ENCODE results near the gene GMDS.

Gene GMDS

GRCh38 chr6:1796706-1797529 is 448.5 kb downstream of the GMDS start:
- no peaks in the 10 kb centered on the region for H3K36me3 ChIP-seq (ENCODE audit: insufficient read depth, low read length)
- H3K4me1 ChIP-seq (ENCODE audit: insufficient read depth, low read length) = no peaks in the 10 kb centered on the region
- no peaks in the 10 kb centered on the region for H3K9me3 ChIP-seq (ENCODE audit: low read length)
- H3K27me3 ChIP-seq (ENCODE audit: control insufficient read depth in 1 of 2, insufficient read depth in 2 of 2, low read length in 2 of 2) = no peaks in the 10 kb centered on the region
- no peak overlapping the region for H3K27ac ChIP-seq (ENCODE audit: low read depth, low read length)
- no peak overlapping the region for H3K4me3 ChIP-seq (ENCODE audit: low read depth in 1 of 2, low read length in 2 of 2)
- no peak overlapping the region for H3K9ac ChIP-seq (ENCODE audit: low read length)

DNA sequence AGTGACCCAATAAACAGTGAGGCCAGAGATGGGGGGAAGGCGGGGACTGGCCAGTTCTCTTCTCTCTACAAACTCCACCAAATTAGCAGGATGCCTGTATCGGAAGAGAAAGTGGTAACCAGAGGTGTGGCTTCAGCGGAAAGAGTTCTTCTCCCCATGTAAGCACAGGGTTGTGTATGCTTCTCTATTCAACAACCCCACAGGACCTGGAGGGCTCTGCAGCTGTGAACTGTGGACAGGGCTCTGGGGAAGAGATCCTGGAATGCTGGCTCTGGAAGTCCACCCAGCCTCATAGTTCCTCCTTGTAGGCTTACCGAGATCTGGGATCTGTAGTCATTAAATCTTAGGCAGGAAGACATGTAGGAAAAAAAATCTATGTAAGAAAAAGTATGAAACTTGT is 449.5 kb downstream of the GMDS start:
- Histone ChIP-seq H3K9ac (ENCODE audit: low read length) (no peak overlapping the region), H3K9me3 (ENCODE audit: low read length) (no peaks in the 10 kb centered on the region), H3K36me3 (ENCODE audit: insufficient read depth, low read length) (no peaks in the 10 kb centered on the region), H3K27me3 (ENCODE audit: control insufficient read depth in 1 of 2, insufficient read depth in 2 of 2, low read length in 2 of 2) (no peaks in the 10 kb centered on the region), H3K4me3 (ENCODE audit: low read depth in 1 of 2, low read length in 2 of 2) (no peak overlapping the region), H3K4me1 (ENCODE audit: insufficient read depth, low read length) (no peaks in the 10 kb centered on the region), H3K27ac (ENCODE audit: low read depth, low read length) (no peak overlapping the region)

DNA sequence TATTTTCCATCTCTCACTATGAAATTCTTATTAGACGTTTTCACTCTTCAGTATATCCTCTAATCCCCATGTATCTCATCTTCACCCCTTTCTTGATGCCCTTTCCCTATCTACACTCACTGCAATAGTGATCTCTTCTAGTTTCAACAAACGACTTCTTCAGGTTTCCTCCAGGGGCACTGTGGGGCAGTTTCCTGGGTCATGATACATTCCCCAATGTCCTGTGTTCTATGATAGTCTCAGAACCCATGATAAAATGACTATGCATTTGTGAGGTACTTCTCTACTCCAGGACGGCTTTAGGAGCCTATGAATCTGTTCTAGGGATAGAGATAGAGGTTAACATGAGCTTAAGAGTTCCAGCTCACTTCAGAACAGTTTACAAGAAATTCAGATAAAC is 452.4 kb downstream of the GMDS start:
- Histone ChIP-seq H3K4me1 (ENCODE audit: insufficient read depth, low read length) (no peaks in the 10 kb centered on the region), H3K36me3 (ENCODE audit: insufficient read depth, low read length) (no peaks in the 10 kb centered on the region), H3K9me3 (ENCODE audit: low read length) (no peaks in the 10 kb centered on the region), H3K9ac (ENCODE audit: low read length) (no peak overlapping the region), H3K27me3 (ENCODE audit: control insufficient read depth in 1 of 2, insufficient read depth in 2 of 2, low read length in 2 of 2) (no peaks in the 10 kb centered on the region), H3K4me3 (ENCODE audit: low read depth in 1 of 2, low read length in 2 of 2) (no peak overlapping the region), H3K27ac (ENCODE audit: low read depth, low read length) (no peak overlapping the region)

GRCh38 chr6:1790684-1791083 is 454.7 kb downstream of the GMDS start:
- Histone ChIP-seq H3K4me1 (ENCODE audit: insufficient read depth, low read length) (no peaks in the 10 kb centered on the region), H3K27me3 (ENCODE audit: control insufficient read depth in 1 of 2, insufficient read depth in 2 of 2, low read length in 2 of 2) (no peaks in the 10 kb centered on the region)

GRCh38 chr6:1789092-1789491 is 456.3 kb downstream of the GMDS start:
- H3K4me3 ChIP-seq (ENCODE audit: low read depth in 1 of 2, low read length in 2 of 2) = no peak overlapping the region
- no peaks in the 10 kb centered on the region for H3K36me3 ChIP-seq (ENCODE audit: insufficient read depth, low read length)
- H3K27ac ChIP-seq (ENCODE audit: low read depth, low read length) = no peak overlapping the region
- H3K27me3 ChIP-seq (ENCODE audit: control insufficient read depth in 1 of 2, insufficient read depth in 2 of 2, low read length in 2 of 2) = no peaks in the 10 kb centered on the region
- no peaks in the 10 kb centered on the region for H3K9me3 ChIP-seq (ENCODE audit: low read length)
- H3K9ac ChIP-seq (ENCODE audit: low read length) = no peak overlapping the region
- no peaks in the 10 kb centered on the region for H3K4me1 ChIP-seq (ENCODE audit: insufficient read depth, low read length)

More at GRCh38 chr6:1790684-1791083, 454.7 kb downstream of the GMDS start:
- Histone ChIP-seq H3K9me3 (ENCODE audit: low read length) (no peaks in the 10 kb centered on the region), H3K9ac (ENCODE audit: low read length) (no peak overlapping the region), H3K36me3 (ENCODE audit: insufficient read depth, low read length) (no peaks in the 10 kb centered on the region), H3K4me3 (ENCODE audit: low read depth in 1 of 2, low read length in 2 of 2) (no peak overlapping the region), H3K27ac (ENCODE audit: low read depth, low read length) (no peak overlapping the region)

GRCh38 chr6:1787894-1788293 is 457.5 kb downstream of the GMDS start:
- Histone ChIP-seq H3K9me3 (ENCODE audit: low read length) (no peaks in the 10 kb centered on the region), H3K4me3 (ENCODE audit: low read depth in 1 of 2, low read length in 2 of 2) (no peak overlapping the region), H3K9ac (ENCODE audit: low read length) (no peak overlapping the region), H3K27me3 (ENCODE audit: control insufficient read depth in 1 of 2, insufficient read depth in 2 of 2, low read length in 2 of 2) (no peaks in the 10 kb centered on the region), H3K27ac (ENCODE audit: low read depth, low read length) (no peak overlapping the region), H3K36me3 (ENCODE audit: insufficient read depth, low read length) (no peaks in the 10 kb centered on the region), H3K4me1 (ENCODE audit: insufficient read depth, low read length) (no peaks in the 10 kb centered on the region)

DNA sequence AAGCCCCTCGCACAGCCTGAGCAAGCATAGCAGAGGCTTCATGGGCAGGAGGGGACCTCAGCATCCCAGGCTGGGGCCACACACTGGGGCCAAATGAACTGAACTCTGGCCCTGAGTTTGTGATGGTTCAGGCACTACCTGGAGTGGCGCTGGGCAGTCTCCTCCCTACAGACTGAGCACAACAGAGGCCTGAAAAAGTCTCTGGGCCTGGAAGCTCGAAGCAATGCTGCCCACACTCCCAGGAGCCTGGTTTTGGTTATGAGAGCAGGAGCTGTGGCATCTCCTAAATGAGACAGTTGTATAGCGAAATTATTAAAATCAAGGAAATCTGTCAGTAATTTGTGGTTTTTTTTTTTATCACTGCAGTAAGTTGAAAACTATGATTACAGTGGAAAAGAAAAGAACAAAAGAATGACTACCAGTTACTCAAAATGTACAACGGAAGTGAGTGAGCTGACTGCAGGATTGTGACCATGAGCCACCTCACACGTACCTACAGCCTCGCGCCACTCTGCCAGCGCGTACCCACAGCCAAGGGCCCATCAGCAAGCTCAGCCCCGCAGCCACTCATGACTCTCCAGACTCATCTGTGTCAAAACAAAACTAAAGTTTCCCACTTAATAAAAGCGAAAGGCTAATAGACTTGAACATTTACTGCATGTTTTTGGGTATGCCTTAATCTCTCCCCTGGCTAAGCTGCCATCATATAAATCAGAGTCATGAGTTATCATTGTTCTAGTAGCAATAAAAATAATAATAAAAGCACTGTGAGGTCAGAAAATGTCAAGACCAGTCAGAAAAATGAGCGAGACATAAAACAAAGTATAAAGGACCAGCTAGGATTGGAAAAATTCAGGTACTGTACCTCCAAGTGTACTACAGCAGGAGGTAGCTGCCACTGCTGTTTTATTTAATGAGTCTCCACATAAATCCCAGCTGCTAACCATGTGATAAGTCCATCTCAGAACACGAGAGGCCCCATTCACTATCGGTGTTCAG is 458.7 kb downstream of the GMDS start:
- H3K27ac ChIP-seq (ENCODE audit: low read depth, low read length) = no peak overlapping the region
- no peaks in the 10 kb centered on the region for H3K36me3 ChIP-seq (ENCODE audit: insufficient read depth, low read length)
- H3K9ac ChIP-seq (ENCODE audit: low read length) = no peak overlapping the region
- H3K9me3 ChIP-seq (ENCODE audit: low read length) = no peaks in the 10 kb centered on the region
- no peaks in the 10 kb centered on the region for H3K27me3 ChIP-seq (ENCODE audit: control insufficient read depth in 1 of 2, insufficient read depth in 2 of 2, low read length in 2 of 2)
- no peaks in the 10 kb centered on the region for H3K4me1 ChIP-seq (ENCODE audit: insufficient read depth, low read length)
- H3K4me3 ChIP-seq (ENCODE audit: low read depth in 1 of 2, low read length in 2 of 2) = no peak overlapping the region

DNA sequence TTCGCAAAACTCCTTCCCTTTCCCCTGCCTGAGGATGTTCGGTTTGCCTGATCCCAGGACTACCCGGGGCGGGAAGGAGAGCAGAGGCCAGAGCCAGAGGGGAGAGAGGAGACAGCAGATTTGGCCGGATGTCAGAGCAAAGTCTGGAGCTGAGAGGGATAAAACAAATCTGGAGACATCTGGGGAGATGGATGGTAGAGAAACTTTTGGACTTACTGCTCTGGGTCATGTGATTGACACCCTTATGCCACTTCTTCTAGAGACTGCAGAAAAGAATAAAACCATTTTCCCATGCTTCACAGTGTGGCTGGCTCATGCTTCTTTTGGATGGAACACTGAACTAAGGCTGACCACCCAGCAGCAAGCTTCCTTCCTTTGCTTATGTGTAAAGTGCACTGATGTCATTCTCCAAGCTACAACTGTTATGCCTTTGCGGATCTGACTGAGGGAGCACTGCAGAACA is 461.0 kb downstream of the GMDS start:
- no peaks in the 10 kb centered on the region for H3K36me3 ChIP-seq (ENCODE audit: insufficient read depth, low read length)
- no peak overlapping the region for H3K27ac ChIP-seq (ENCODE audit: low read depth, low read length)
- no peak overlapping the region for H3K9ac ChIP-seq (ENCODE audit: low read length)
- no peak overlapping the region for H3K4me3 ChIP-seq (ENCODE audit: low read depth in 1 of 2, low read length in 2 of 2)
- no peaks in the 10 kb centered on the region for H3K27me3 ChIP-seq (ENCODE audit: control insufficient read depth in 1 of 2, insufficient read depth in 2 of 2, low read length in 2 of 2)
- H3K4me1 ChIP-seq (ENCODE audit: insufficient read depth, low read length) = no peaks in the 10 kb centered on the region
- no peaks in the 10 kb centered on the region for H3K9me3 ChIP-seq (ENCODE audit: low read length)

GRCh38 chr6:1781817-1782184 is 463.6 kb downstream of the GMDS start:
- H3K27me3 ChIP-seq (ENCODE audit: control insufficient read depth in 1 of 2, insufficient read depth in 2 of 2, low read length in 2 of 2) = no peaks in the 10 kb centered on the region
- H3K27ac ChIP-seq (ENCODE audit: low read depth, low read length) = no peak overlapping the region
- no peaks in the 10 kb centered on the region for H3K36me3 ChIP-seq (ENCODE audit: insufficient read depth, low read length)
- H3K4me3 ChIP-seq (ENCODE audit: low read depth in 1 of 2, low read length in 2 of 2) = no peak overlapping the region
- no peaks in the 10 kb centered on the region for H3K4me1 ChIP-seq (ENCODE audit: insufficient read depth, low read length)
- H3K9me3 ChIP-seq (ENCODE audit: low read length) = no peaks in the 10 kb centered on the region
- no peak overlapping the region for H3K9ac ChIP-seq (ENCODE audit: low read length)

GRCh38 chr6:1781152-1781816 is 464.1 kb downstream of the GMDS start:
- Histone ChIP-seq H3K4me3 (ENCODE audit: low read depth in 1 of 2, low read length in 2 of 2) (no peak overlapping the region), H3K9ac (ENCODE audit: low read length) (no peak overlapping the region), H3K9me3 (ENCODE audit: low read length) (no peaks in the 10 kb centered on the region), H3K27me3 (ENCODE audit: control insufficient read depth in 1 of 2, insufficient read depth in 2 of 2, low read length in 2 of 2) (no peaks in the 10 kb centered on the region), H3K36me3 (ENCODE audit: insufficient read depth, low read length) (no peaks in the 10 kb centered on the region), H3K4me1 (ENCODE audit: insufficient read depth, low read length) (no peaks in the 10 kb centered on the region), H3K27ac (ENCODE audit: low read depth, low read length) (no peak overlapping the region)

- no peaks in the 10 kb centered on the region for H3K9me3 ChIP-seq (ENCODE audit: low read length)
- H3K27ac ChIP-seq (ENCODE audit: low read depth, low read length) = no peak overlapping the region
- H3K4me1 ChIP-seq (ENCODE audit: insufficient read depth, low read length) = no peaks in the 10 kb centered on the region
- H3K9ac ChIP-seq (ENCODE audit: low read length) = no peak overlapping the region
- H3K36me3 ChIP-seq (ENCODE audit: insufficient read depth, low read length) = no peaks in the 10 kb centered on the region
- no peaks in the 10 kb centered on the region for H3K27me3 ChIP-seq (ENCODE audit: control insufficient read depth in 1 of 2, insufficient read depth in 2 of 2, low read length in 2 of 2)
- H3K4me3 ChIP-seq (ENCODE audit: low read depth in 1 of 2, low read length in 2 of 2) = no peak overlapping the region
These were observed 465.0 kb downstream of the GMDS start for GRCh38 chr6:1780251-1780867.

Data from muscle layer of colon (tissue), 2 donors.